ENCODE data around the gene LSM14A. TPM values are rescaled to one million over a fixed set of nuclear protein-coding genes. Genes with fewer than 3 reads are reported as not detected.

Gene LSM14A
- total and polyA plus RNA-seq, 2 of the 13 experiments (the other 11 are each of a cell fraction or from before 2014, with no cell fraction given): 77.0 to 83.6 TPM

DNA sequence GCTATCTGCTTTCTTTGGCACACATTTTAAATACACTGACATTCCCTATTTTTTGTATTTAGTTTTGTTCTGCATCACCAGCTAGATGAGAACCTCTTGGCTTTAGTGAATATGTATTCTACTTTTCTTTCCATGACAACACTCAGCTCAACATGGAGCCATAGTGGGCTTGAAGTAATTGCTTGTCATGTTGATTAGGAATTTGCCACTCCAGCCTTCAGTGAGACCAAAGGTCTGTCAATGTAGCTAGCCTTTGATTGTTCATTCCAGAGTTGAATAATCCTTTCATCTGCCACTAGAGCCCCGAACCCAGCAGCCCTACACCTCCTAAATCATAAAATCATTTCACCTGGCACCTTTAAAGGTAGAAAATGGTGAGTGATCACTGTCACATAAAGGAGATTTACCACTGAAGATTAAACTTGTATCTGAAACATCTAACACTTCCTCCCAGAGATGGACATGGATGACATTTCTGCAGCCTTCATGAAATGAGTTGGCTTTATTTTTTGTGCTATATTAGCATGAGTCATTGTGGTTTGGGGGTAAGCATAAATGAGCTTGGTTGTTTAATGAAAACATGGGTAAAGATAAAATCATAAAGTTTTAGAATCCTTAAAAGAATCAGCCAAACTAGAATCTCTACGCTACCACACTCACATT is 52.8 kb downstream of the LSM14A start:
- 97% methylated on average over 2 of the region's 2 CpGs for WGBS (ENCODE audit: low lambda C conversion rate)
- CTCF ChIA-PET (ENCODE audit: low intra/inter-chr PET ratio, low total read pairs): no interaction called here
- Histone ChIP-seq H4K20me1 (ENCODE audit: insufficient read depth, low read length) (no peaks in the 10 kb centered on the region), H2AFZ (ENCODE audit: low read length) (no peak overlapping the region), H3K27me3 (ENCODE audit: control insufficient read depth in 1 of 2, insufficient read depth in 2 of 2, low read length in 2 of 2) (no peaks in the 10 kb centered on the region), H3K9me3 (ENCODE audit: low read length) (no peaks in the 10 kb centered on the region), H3K36me3 (replicated peaks in 1 of 2; ENCODE audit: control insufficient read depth in 1 of 2, insufficient read depth in 2 of 2, low read length in 2 of 2) (peaks cover 36 to 83% of the 10 kb centered on the region in 2 experiments), H3K9ac (ENCODE audit: insufficient read depth, low read depth, low read length) (no peak overlapping the region), H3K4me1 (ENCODE audit: insufficient read depth, low read length) (peaks cover 11% of the 10 kb centered on the region; the same call in 1 of the 2 replicates), H3K79me2 (ENCODE audit: insufficient read depth, low read length) (no peaks in the 10 kb centered on the region), H3K4me3 (replicated peaks in 1 of 3; ENCODE audit: insufficient read depth in 1 of 3, low read depth in 2 of 3, low read length in 3 of 3) (no peak overlapping the region), H3K27ac (ENCODE audit: extremely low read length, insufficient read depth, low read length) (no peak overlapping the region), H3K4me2 (ENCODE audit: low read depth, low read length) (no peak overlapping the region)
- intact Hi-C loops (cut with micrococcal nuclease; ENCODE audit: unreplicated experiment): no loop called here
- FAIRE-seq: no peak
- POLR2A ChIA-PET: no interaction called here
- no peak for TF ChIP-seq KLF9 (CRISPR knock-in tag; IDR thresholded peaks at IDR 0.05; ENCODE audit: low read depth)
- TF ChIP-seq MYNN (CRISPR knock-in tag; IDR thresholded peaks at IDR 0.05; ENCODE audit: low read depth): no peak
- no peak for TF ChIP-seq ELF3 (CRISPR knock-in tag; IDR thresholded peaks at IDR 0.05)
- TF ChIP-seq ZNF572 (CRISPR knock-in tag; IDR thresholded peaks at IDR 0.05): no peak
- TF ChIP-seq POLR2AphosphoS2 (IDR thresholded peaks at IDR 0.05; ENCODE audit: low read depth, low read length): no peak
- no peak for TF ChIP-seq ERF (CRISPR knock-in tag; IDR thresholded peaks at IDR 0.05)
- TF ChIP-seq SRY (CRISPR knock-in tag; IDR thresholded peaks at IDR 0.05): no peak
- no peak for TF ChIP-seq TGIF2 (CRISPR knock-in tag; IDR thresholded peaks at IDR 0.05)
- TF ChIP-seq ZNF775 (CRISPR knock-in tag; IDR thresholded peaks at IDR 0.05; ENCODE audit: borderline replicate concordance): no peak
- no peak for ATAC-seq
- no peak for DNase-seq (ENCODE audit: low spot score)
- in situ Hi-C loops (cut with HindIII; ENCODE audit: extremely low pct_ligation_motif_present, low pct_unique_long_range_greater_than_20kb): no loop called here
- BruUV-seq (replicated peaks): no TSS peak

DNA sequence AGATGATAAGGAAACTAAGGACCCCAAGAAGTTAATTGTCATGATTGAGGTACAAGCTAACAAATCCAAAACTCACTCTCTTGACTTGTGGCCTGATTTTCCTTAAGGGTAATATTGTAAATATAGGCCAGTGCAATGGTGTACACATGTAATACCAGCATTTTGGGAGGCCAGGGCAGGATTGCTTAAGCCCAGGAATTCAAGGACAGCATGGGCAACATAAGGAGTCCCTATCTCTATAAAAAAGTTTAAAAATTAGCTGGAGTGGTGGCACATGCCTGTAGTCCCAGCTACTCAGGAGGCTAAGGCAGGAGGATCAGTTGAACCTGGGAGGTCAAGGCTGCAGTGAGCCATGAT is 53.3 kb downstream of the LSM14A start:
- POLR2A ChIA-PET: no interaction called here
- Histone ChIP-seq H3K27me3 (ENCODE audit: control insufficient read depth in 1 of 2, insufficient read depth in 2 of 2, low read length in 2 of 2) (no peaks in the 10 kb centered on the region), H3K9me3 (ENCODE audit: low read length) (no peaks in the 10 kb centered on the region), H3K79me2 (ENCODE audit: insufficient read depth, low read length) (no peaks in the 10 kb centered on the region), H3K36me3 (replicated peaks in 1 of 2; ENCODE audit: control insufficient read depth in 1 of 2, insufficient read depth in 2 of 2, low read length in 2 of 2) (peaks cover 35 to 81% of the 10 kb centered on the region in 2 experiments), H3K4me1 (ENCODE audit: insufficient read depth, low read length) (peaks cover 11% of the 10 kb centered on the region; the same call in 1 of the 2 replicates), H4K20me1 (ENCODE audit: insufficient read depth, low read length) (no peaks in the 10 kb centered on the region), H3K27ac (ENCODE audit: extremely low read length, insufficient read depth, low read length) (peak overlapping the region; percentile 21), H3K9ac (ENCODE audit: insufficient read depth, low read depth, low read length) (no peak overlapping the region), H3K4me3 (replicated peaks in 1 of 3; ENCODE audit: insufficient read depth in 1 of 3, low read depth in 2 of 3, low read length in 3 of 3) (no peak overlapping the region), H2AFZ (ENCODE audit: low read length) (no peak overlapping the region), H3K4me2 (ENCODE audit: low read depth, low read length) (no peak overlapping the region)
- FAIRE-seq (no peak), DNase-seq (ENCODE audit: low spot score) (no peak), ATAC-seq (no peak)
- CTCF ChIA-PET (ENCODE audit: low intra/inter-chr PET ratio, low total read pairs): no interaction called here
- no TSS peak for BruUV-seq (replicated peaks)
- intact Hi-C loops (cut with micrococcal nuclease; ENCODE audit: unreplicated experiment) (no loop called here), in situ Hi-C loops (cut with HindIII; ENCODE audit: extremely low pct_ligation_motif_present, low pct_unique_long_range_greater_than_20kb) (no loop called here)
- TF ChIP-seq, protein P1, sequence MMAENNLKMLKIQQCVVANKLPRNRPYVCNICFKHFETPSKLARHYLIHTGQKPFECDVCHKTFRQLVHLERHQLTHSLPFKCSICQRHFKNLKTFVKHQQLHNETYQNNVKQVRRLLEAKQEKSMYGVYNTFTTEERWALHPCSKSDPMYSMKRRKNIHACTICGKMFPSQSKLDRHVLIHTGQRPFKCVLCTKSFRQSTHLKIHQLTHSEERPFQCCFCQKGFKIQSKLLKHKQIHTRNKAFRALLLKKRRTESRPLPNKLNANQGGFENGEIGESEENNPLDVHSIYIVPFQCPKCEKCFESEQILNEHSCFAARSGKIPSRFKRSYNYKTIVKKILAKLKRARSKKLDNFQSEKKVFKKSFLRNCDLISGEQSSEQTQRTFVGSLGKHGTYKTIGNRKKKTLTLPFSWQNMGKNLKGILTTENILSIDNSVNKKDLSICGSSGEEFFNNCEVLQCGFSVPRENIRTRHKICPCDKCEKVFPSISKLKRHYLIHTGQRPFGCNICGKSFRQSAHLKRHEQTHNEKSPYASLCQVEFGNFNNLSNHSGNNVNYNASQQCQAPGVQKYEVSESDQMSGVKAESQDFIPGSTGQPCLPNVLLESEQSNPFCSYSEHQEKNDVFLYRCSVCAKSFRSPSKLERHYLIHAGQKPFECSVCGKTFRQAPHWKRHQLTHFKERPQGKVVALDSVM (CRISPR knock-in tag; IDR thresholded peaks at IDR 0.05): 0 out of 2 replicates have a peak, but pooled peaks have one; percentile 18
- TF ChIP-seq KDM5B (CRISPR knock-in tag; IDR thresholded peaks at IDR 0.05; ENCODE audit: borderline replicate concordance): no peak
